Cardiac septum (tissue), 1 donor: ENCODE results near the gene NRG4. TPM values are rescaled to one million over a fixed set of nuclear protein-coding genes. Genes with fewer than 3 reads are reported as not detected.

ENCODE experiments used
- DNase-seq: peaks from one replicate; pipeline ENCODE4 v3.0.0-alpha.2; 2020; ENCODE audit warnings: low spot score
- intact Hi-C: fragments of 100-400 bp; cut with DNase I; formaldehyde crosslinking; loops from one replicate; pipeline ENCODE4 v1.14.0; 2022
- total RNA-seq: library from RNA; stranded (reverse); fragmentation: NEBNext Ultra II Directional; extraction: Animal tissue kit (Norgen Biotek cat#: 25700); gene quantifications from one replicate; pipeline ENCODE4 v1.2.1, GENCODE V29; 2021
- donor health status: DM: no; HTN: no; CAD: no.

Gene NRG4
- total RNA-seq, 1 donor from 2014 or later, result not detected

- DNase-seq, result no peak
- intact Hi-C loops, result no loop called here
Measured at GRCh38 chr15:75891895-75892294, 120.3 kb downstream of the NRG4 start.

Other genes starting within 250 kb of the NRG4 start
- 38.3 TPM for gene UBE2Q2, start 169.0 kb downstream of the NRG4 start, total RNA-seq
- gene FBXO22, start 108.5 kb downstream of the NRG4 start, total RNA-seq, result 19.1 TPM
- not detected for gene TMEM266, start 47.6 kb upstream of the NRG4 start, total RNA-seq